ENCODE data around the gene FGF10.

The FGF10 gene

DNA sequence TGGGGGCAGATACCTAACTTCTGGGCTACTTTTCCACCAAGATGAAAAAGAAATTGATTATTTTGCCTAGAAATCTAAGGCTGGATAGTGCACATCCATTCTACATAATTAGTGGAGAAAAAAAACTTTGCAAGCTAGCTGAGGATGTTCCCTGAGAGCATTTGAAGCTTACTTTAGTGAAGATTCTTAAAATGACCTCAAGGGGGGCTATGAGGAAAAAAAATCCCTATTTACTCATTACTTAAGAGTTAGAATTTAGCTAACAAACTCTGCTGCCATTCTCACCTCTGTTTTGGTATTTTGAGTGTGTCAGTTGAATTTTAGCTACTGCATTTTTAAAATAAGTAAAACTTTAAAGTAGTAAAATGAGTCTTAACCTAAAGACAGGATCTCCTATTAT, 9.2 kb upstream of the FGF10 start:
- TF ChIP-seq, protein P1, sequence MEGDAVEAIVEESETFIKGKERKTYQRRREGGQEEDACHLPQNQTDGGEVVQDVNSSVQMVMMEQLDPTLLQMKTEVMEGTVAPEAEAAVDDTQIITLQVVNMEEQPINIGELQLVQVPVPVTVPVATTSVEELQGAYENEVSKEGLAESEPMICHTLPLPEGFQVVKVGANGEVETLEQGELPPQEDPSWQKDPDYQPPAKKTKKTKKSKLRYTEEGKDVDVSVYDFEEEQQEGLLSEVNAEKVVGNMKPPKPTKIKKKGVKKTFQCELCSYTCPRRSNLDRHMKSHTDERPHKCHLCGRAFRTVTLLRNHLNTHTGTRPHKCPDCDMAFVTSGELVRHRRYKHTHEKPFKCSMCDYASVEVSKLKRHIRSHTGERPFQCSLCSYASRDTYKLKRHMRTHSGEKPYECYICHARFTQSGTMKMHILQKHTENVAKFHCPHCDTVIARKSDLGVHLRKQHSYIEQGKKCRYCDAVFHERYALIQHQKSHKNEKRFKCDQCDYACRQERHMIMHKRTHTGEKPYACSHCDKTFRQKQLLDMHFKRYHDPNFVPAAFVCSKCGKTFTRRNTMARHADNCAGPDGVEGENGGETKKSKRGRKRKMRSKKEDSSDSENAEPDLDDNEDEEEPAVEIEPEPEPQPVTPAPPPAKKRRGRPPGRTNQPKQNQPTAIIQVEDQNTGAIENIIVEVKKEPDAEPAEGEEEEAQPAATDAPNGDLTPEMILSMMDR (IDR thresholded peaks at IDR 0.05) = no peak

DNA sequence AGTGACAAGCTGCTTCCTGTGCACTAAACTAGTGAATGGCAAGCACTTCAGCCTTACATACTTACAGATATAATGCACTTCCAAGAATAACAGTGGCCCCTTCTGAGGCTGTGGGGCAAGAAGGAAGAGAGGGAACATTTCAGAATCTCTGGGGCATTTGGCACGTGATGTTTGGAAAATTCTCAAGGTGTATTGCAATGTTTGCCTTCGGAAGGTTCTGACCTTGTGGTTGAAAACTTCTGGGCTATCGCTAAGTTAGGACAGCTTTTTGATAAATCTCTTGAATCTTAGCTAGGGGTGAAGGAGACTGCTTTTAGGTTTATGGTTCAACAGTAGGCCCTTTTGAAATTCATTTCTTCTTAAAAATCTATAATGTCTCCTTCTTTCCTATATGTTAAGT, 7.1 kb upstream of the FGF10 start:
- no peak overlapping the region for H3K27ac ChIP-seq
- TF ChIP-seq, protein P1 (IDR thresholded peaks at IDR 0.05) = no peak
- H3K4me1 ChIP-seq (ENCODE audit: control insufficient read depth in 1 of 2, insufficient read depth in 1 of 2, low read depth in 1 of 2, low read length in 1 of 2) = no peaks in the 10 kb centered on the region
- H3K27me3 ChIP-seq = peaks cover 7% of the 10 kb centered on the region
- no peak overlapping the region for H3K4me3 ChIP-seq (ENCODE audit: low read depth in 1 of 2, low read length in 1 of 2)
- H3K9me3 ChIP-seq = no peaks in the 10 kb centered on the region
- H3K36me3 ChIP-seq = no peaks in the 10 kb centered on the region

More for the DNA sequence above, 9.2 kb upstream of the FGF10 start:
- no peak overlapping the region for H3K27ac ChIP-seq
- H3K9me3 ChIP-seq = no peaks in the 10 kb centered on the region
- no peaks in the 10 kb centered on the region for H3K4me1 ChIP-seq (ENCODE audit: control insufficient read depth in 1 of 2, insufficient read depth in 1 of 2, low read depth in 1 of 2, low read length in 1 of 2)
- H3K27me3 ChIP-seq = no peaks in the 10 kb centered on the region
- no peaks in the 10 kb centered on the region for H3K36me3 ChIP-seq
- H3K4me3 ChIP-seq (ENCODE audit: low read depth in 1 of 2, low read length in 1 of 2) = no peak overlapping the region

DNA sequence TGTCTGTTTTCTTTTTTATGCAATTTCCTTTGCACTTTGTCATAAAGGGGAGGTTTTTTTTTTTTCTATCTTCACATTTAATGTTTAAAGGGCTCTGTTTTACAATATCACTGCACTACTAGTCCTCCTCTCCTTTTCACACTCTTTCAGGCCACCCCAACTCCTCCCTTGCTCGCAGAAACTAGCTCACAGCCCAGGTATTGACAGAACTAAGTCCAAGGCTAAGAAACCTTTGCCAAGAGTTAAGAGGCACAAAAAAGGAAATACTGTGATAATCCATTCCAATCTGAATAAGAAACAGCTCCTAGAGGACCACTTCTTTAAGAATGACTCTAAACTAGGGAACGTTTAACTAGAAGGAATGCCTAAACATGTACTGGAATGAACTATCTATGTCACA, 1.1 kb upstream of the FGF10 start:
- TF ChIP-seq, protein P1 (IDR thresholded peaks at IDR 0.05) = no peak
- Histone ChIP-seq H3K27ac (no peak overlapping the region), H3K4me3 (ENCODE audit: low read depth in 1 of 2, low read length in 1 of 2) (no peak overlapping the region), H3K9me3 (no peaks in the 10 kb centered on the region), H3K27me3 (peaks cover 62% of the 10 kb centered on the region), H3K36me3 (no peaks in the 10 kb centered on the region), H3K4me1 (ENCODE audit: control insufficient read depth in 1 of 2, insufficient read depth in 1 of 2, low read depth in 1 of 2, low read length in 1 of 2) (no peaks in the 10 kb centered on the region)

DNA sequence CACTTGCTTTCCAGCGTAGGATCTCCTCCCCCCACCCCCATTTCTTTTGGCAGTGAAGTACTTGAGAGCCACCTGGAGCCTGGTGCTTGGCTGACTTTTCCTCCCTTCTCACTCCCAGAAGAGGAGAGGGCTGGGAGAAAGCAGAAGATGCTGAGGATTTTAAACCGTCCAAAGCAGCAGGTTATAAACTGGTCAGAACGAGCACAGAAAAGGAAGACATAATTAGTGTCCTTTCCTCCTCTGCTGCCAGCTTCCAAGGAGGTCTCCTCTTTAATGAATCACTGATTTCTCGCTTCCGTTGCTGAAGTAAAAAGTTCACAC, 563 bp upstream of the FGF10 start:
- Histone ChIP-seq H3K27me3 (peaks cover 62% of the 10 kb centered on the region), H3K4me3 (ENCODE audit: low read depth in 1 of 2, low read length in 1 of 2) (no peak overlapping the region), H3K9me3 (no peaks in the 10 kb centered on the region), H3K27ac (no peak overlapping the region), H3K4me1 (ENCODE audit: control insufficient read depth in 1 of 2, insufficient read depth in 1 of 2, low read depth in 1 of 2, low read length in 1 of 2) (no peaks in the 10 kb centered on the region), H3K36me3 (no peaks in the 10 kb centered on the region)
- TF ChIP-seq, protein P1 (IDR thresholded peaks at IDR 0.05) = no peak

DNA sequence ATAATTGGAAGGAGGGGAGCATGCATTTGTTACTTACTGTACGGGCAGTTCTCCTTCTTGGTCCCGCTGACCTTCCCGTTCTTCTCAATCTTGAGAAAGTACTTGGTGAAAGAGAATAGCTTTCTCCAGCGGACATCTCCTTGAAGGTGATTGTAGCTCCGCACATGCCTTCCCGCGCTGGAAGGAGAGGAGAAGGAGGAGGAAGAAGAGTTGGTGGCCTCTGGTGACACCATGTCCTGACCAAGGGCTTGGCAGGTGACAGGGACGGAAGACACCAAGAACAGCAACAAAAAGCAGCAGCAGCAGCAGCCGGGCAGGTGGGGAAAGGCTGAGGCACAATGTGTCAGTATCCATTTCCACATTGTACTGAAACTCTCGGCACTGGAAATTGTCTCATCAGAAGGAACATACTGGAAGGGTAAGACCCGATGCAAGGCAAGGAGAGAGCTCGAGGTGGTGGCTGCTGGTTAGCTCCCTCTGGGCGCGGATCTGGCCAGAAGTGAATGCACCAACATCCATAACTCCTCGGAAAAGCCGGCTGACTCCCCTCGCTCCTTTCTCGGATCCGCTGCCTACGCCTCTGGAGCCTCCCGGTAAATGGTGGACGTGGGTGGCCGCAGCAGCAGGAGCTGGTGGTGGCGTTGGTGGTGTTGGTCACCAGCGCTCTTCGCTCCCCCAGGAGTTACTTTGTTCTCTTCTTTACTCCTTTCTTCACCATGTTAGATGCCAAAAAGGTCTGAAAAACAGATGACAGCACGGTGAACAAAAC, 715 bp downstream of the FGF10 start:
- TF ChIP-seq, protein P1 (IDR thresholded peaks at IDR 0.05) = no peak

More for the DNA sequence above, 715 bp downstream of the FGF10 start:
- Histone ChIP-seq H3K27me3 (peaks cover 62% of the 10 kb centered on the region), H3K9me3 (no peaks in the 10 kb centered on the region), H3K27ac (no peak overlapping the region), H3K36me3 (no peaks in the 10 kb centered on the region), H3K4me1 (ENCODE audit: control insufficient read depth in 1 of 2, insufficient read depth in 1 of 2, low read depth in 1 of 2, low read length in 1 of 2) (no peaks in the 10 kb centered on the region), H3K4me3 (ENCODE audit: low read depth in 1 of 2, low read length in 1 of 2) (no peak overlapping the region)
